IMR-90 (cell line): Measurements from ENCODE around the gene ASB13.

Experiments
- BHLHE40 ChIP-seq: fragments of 150-350 bp; IDR thresholded peaks from 2 replicates; pipeline ENCODE4 v1.6.1; 2016; ENCODE audit warnings: mild to moderate bottlenecking, low read depth, low read length
- CEBPB ChIP-seq: IDR thresholded peaks from 2 replicates; pipeline ENCODE4 v1.6.1; 2012; ENCODE audit warnings: low read depth, low read length, improper control_type of control experiment
- CHD1 ChIP-seq: IDR thresholded peaks from 2 replicates; pipeline ENCODE4 v1.6.1; 2012; ENCODE audit warnings: low read depth, low read length, improper control_type of control experiment
- MAFK ChIP-seq: IDR thresholded peaks from 2 replicates; pipeline ENCODE4 v1.6.1; 2012; ENCODE audit warnings: low read depth, low read length, improper control_type of control experiment
- MAZ ChIP-seq: IDR thresholded peaks from 2 replicates; pipeline ENCODE4 v1.6.1; 2012; ENCODE audit warnings: low read depth, mild to moderate bottlenecking, low read length, improper control_type of control experiment, moderate library complexity, borderline replicate concordance
- MXI1 ChIP-seq: IDR thresholded peaks from 2 replicates; pipeline ENCODE4 v1.6.1; 2012; ENCODE audit warnings: low read depth, mild to moderate bottlenecking, low read length, moderate library complexity, borderline replicate concordance
- NFE2L2 ChIP-seq: fragments of 150-350 bp; IDR thresholded peaks from 2 replicates; pipeline ENCODE4 v1.6.1; 2016; ENCODE audit warnings: low read depth, mild to moderate bottlenecking, low read length
- POLR2A ChIP-seq: IDR thresholded peaks from 2 replicates; pipeline ENCODE4 v1.6.1; 2012; ENCODE audit warnings: mild to moderate bottlenecking, low read depth, low read length
- RAD21 ChIP-seq: IDR thresholded peaks from 2 replicates; pipeline ENCODE4 v1.6.1; 2012; ENCODE audit warnings: low read length, improper control_type of control experiment
- RCOR1 ChIP-seq: IDR thresholded peaks from 2 replicates; pipeline ENCODE4 v1.6.1; 2012; ENCODE audit warnings: mild to moderate bottlenecking, low read length, improper control_type of control experiment; ENCODE audit not compliant: insufficient replicate concordance
- RFX5 ChIP-seq: IDR thresholded peaks from 2 replicates; pipeline ENCODE4 v1.8.0; 2012; ENCODE audit warnings: low read depth, mild to moderate bottlenecking, low read length, moderate library complexity
- SMC3 ChIP-seq: fragments of 150-350 bp; IDR thresholded peaks from 2 replicates; pipeline ENCODE4 v1.6.1; 2016; ENCODE audit warnings: low read depth, mild to moderate bottlenecking, antibody characterized with exemption, low read length, moderate library complexity
- TF ChIP-seq, protein P1 (sequence below): conservative IDR thresholded peaks from 2 replicates; pipeline ENCODE4 v1.5.1; 2012; ENCODE audit warnings: mild to moderate bottlenecking, low read depth, low read length, improper control_type of control experiment
- TF ChIP-seq, protein P2 (sequence below): fragments of 150-350 bp; IDR thresholded peaks from 2 replicates; pipeline ENCODE4 v1.6.1; 2017; ENCODE audit warnings: mild to moderate bottlenecking, antibody characterized with exemption, low read length, low read depth

- no peak for TF ChIP-seq SMC3
- TF ChIP-seq, protein P1, sequence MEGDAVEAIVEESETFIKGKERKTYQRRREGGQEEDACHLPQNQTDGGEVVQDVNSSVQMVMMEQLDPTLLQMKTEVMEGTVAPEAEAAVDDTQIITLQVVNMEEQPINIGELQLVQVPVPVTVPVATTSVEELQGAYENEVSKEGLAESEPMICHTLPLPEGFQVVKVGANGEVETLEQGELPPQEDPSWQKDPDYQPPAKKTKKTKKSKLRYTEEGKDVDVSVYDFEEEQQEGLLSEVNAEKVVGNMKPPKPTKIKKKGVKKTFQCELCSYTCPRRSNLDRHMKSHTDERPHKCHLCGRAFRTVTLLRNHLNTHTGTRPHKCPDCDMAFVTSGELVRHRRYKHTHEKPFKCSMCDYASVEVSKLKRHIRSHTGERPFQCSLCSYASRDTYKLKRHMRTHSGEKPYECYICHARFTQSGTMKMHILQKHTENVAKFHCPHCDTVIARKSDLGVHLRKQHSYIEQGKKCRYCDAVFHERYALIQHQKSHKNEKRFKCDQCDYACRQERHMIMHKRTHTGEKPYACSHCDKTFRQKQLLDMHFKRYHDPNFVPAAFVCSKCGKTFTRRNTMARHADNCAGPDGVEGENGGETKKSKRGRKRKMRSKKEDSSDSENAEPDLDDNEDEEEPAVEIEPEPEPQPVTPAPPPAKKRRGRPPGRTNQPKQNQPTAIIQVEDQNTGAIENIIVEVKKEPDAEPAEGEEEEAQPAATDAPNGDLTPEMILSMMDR = no peak
- no peak for TF ChIP-seq MAZ
- no peak for TF ChIP-seq NFE2L2
- no peak for TF ChIP-seq POLR2A
- TF ChIP-seq RFX5 = no peak
- TF ChIP-seq CHD1 = no peak
- TF ChIP-seq RCOR1 = no peak
- TF ChIP-seq BHLHE40 = no peak
- no peak for TF ChIP-seq MAFK
- no peak for TF ChIP-seq RAD21
- TF ChIP-seq, protein P2, sequence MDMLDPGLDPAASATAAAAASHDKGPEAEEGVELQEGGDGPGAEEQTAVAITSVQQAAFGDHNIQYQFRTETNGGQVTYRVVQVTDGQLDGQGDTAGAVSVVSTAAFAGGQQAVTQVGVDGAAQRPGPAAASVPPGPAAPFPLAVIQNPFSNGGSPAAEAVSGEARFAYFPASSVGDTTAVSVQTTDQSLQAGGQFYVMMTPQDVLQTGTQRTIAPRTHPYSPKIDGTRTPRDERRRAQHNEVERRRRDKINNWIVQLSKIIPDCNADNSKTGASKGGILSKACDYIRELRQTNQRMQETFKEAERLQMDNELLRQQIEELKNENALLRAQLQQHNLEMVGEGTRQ = no peak
- TF ChIP-seq MXI1 = no peak
- TF ChIP-seq CEBPB = no peak
Observed at GRCh38 chr10:5648494-5649457, 17.6 kb downstream of the ASB13 start.
